HG03280 (cell line): ENCODE measurements around the gene SH3GLB1.
"Not testable (repeated sequence)": the region's sequence is repeated elsewhere in the genome, so short reads cannot be mapped to it uniquely, and the experiment has no call there.

ENCODE experiments used
- ATAC-seq: cut with Tn5 transposase; IDR thresholded peaks from one replicate; pipeline ENCODE4 v1.9.1; 2021; ENCODE audit warnings: mild to moderate bottlenecking, moderate library complexity; ENCODE audit not compliant: unreplicated experiment

The SH3GLB1 gene

DNA sequence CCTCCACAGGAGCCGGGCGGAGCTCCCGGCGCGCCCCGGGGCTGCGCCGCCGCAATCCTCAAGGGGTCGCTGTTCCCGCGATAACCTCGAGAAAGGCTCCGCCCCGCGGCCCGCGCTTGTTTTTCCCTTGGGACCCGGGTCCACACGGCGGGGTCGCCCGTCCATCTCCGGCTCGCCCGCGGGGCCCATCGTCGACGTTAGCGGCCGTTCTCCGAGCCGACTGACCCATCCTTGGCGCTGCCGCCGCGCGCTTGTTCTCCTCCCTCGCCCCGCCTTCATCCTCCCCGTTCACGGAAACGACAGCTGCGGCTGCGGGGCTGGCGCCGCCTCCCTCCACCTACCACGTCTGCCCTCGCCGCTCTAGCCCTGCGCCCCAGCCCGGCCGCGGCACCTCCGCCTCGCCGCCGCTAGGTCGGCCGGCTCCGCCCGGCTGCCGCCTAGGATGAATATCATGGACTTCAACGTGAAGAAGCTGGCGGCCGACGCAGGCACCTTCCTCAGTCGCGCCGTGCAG lies at the start of gene SH3GLB1:
Gene SH3GLB1 (plus strand): TSS at position 119 of the 514 bp plus-strand sequence. CDS start 324 bp downstream, at position 443.
- peak; percentile 89 for ATAC-seq

DNA sequence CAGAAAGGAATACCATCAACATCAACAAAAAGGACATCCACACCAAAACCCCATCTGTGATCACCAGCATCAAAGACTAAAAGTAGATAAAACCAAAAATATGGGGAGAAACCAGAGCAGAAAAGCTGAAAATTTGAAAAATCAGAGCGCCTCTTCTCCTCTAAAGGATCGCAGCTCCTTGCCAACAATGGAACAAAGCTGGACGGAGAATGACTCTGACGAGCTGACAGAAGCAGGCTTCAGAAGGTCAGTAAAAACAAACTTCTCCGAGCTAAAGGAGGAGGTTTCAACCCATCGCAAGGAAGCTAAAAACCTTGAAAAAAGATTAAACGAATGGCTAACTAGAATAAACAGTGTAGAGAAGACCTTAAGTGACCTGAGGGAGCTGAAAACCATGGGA lies 46.0 kb upstream of the SH3GLB1 start:
- not testable (repeated sequence) for ATAC-seq

DNA sequence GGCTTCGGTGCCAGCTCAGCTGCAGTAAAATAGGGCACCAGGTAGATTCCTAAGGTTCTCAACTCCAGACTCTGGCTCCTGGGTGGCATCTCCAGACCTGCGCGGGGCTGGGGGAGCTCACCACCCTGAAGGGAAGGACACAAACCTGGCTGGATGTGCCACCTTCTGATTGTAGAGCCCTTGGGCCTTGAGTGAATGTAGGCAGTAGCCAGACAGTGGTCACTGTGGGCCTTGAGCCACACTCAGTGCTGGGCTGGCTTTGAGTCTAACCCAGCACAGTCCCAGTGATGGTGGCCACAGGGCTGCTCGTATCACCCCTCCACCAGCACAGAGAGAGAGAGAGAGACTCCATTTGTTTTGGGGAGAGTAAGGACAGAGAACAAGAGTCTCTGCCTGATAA lies 38.0 kb upstream of the SH3GLB1 start:
- no peak for ATAC-seq

DNA sequence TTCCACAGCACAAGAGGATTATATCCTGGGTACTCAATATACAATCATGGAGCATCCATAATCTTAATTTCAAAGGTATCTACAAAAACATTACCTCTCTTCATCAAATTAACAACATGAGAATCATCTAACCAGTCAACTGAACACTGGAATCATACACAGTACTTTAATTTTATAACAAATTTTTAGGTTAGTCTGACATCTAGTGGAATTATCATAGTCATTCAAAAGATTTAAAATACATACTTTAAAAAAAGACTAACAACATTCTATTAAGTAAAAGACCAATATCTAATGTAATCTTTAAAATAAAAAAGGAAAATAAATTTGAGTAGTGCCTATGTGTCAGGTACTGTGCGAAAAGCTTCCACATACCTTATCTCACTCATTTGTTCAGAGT lies 16.8 kb upstream of the SH3GLB1 start:
- ATAC-seq = no peak

DNA sequence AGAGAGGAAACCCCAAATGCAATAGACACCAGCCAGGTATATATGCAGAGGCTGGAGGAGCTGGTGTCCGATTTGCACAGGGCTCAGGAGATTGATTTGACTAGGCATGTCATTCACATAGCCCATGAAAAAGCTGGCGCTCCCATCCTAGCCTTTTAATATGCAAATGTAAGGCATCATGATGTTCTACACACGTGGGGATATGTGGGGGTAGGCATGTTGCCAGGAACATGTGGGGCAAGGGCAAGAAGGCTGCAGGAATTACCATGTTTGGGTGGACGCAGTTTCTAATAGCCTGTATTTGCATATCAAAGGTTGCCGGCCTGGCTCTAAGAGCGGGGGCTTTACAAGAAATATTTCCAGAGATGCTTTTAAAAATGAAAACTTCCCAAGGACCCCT lies 11.7 kb upstream of the SH3GLB1 start:
- ATAC-seq = no peak

DNA sequence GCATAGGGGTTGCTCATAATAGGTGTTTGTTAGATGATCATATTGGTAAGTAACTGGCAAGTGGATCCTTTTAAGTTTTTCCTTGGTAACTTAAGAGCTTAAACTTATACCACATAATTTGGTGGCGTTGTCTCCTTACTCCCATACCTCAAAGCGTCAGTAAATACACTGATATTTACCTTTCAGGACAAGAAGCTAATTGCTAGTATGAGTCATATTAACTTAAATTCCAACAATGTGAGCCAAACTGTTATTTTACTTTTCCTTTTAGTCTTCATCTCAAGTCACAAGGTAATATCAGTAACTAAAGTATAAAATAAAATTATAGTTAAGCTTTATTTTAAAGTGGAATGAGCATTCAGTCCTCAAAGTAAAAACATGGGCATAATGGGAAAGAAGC lies 9.0 kb upstream of the SH3GLB1 start:
- ATAC-seq = no peak

DNA sequence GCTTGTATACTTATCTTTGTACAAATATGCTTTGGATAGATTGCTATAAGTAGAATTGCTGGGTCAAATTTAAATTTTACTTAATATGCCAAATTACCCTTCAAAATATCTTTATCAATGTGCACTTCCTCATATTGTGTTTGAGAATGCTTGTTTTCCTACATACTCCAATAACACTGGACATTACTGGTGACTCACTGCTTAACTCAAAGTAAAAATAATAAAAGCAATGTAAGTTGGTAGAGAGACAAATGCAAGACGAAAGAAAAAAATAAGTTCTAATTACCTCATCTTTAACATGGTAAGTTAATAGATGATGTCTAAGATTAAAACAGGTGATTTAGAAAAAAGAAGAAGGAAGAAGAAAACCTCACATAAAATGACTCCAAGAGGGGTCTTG lies 7.9 kb upstream of the SH3GLB1 start:
- ATAC-seq = no peak

DNA sequence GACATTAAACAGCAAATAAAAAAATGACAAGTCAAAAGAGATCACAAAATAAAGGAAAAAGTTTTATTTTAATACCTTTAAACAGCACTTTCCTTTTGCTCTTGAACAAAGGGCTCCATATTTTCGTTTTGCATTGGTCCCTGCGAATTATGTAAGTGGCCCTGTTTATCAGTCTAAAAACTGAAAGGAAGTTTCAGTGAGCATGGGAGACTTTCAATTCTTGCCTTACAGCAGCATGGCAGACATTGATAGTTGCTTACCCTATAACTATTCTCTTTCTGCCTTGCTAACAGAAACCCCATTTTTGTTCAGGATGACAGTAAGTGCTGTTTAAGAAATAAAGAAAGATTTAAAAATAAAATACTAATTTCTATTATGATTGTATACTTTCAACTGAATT lies 5.2 kb upstream of the SH3GLB1 start:
- no peak for ATAC-seq

DNA sequence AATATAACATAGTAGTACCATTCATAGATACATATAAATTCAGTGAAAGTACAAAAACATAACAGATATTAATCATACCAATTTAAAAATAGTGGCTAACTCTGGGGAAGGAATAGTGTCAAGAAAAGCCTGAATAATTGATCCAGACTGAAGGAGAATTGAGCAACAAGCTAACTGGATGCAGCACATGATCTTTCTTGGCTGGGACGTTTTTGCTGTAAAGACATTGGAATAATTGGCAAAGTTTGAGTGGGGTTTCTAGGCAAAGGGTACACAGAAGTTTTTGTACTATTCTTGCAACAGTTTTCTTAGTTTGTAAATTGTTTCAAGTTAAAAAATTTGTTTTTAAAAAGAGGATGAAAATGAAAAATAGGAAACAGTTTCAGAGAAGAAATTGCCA lies 2.6 kb upstream of the SH3GLB1 start:
- no peak for ATAC-seq

DNA sequence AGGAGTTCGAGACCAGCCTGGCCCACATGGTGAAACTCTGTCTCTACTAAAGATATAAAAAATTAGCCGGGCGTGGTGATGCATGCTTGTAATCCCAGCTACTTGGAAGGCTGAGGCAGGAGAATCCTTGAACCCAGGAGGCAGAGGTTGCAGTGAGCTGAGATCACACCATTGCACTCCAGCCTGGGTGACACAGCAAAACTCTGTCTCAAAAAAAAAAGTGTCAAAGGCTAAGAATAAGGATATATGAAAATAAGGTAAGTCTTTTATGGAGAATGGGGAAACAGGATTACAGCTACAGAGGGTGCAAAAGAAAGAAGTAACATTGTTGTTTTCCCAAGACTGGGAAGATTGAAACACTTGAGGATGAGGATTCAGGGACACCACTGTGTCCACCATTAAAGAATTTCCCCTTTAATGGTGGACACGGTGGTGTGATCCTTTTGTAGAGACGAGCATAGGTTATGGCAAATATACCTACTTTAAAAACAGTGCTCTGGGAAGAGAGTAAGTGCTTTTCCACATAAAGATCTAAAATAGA lies 1.4 kb upstream of the SH3GLB1 start:
- not testable (repeated sequence) for ATAC-seq

DNA sequence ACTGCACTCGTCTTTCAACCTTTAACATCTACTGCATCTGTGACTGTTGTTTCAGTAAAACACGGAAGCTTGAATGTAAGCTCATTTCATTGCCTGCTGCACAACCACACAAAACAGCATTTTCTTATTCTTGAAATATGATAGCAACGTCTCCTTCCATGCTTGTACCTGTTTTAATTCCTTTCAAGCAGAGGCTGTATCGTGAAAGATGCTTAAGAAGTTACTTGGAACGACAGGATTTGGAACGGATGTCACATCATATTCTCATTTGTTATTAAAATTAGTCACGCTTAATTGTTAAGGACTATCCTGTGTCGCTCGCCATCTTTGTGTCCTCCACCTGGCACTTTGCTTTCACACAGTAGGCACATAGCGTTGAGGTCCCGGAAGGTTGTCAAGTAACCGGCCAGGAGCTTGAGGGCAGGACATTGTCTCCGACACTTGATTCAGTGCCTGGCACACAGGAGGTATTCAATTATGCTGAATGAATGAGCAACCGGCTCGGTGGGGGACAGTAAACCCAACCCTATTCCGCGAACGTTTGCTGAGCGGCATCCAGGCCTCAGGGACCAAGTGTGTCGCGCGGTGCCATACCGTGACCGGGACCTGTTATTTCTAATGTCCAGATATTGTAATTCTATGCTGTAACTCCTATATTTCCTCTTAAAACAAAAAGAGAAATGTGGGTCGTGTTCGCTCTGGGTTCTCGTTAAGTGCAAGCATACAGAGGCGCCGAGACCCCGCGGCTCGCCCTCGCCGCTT lies 499 bp upstream of the SH3GLB1 start:
- peak; percentile 36 for ATAC-seq

DNA sequence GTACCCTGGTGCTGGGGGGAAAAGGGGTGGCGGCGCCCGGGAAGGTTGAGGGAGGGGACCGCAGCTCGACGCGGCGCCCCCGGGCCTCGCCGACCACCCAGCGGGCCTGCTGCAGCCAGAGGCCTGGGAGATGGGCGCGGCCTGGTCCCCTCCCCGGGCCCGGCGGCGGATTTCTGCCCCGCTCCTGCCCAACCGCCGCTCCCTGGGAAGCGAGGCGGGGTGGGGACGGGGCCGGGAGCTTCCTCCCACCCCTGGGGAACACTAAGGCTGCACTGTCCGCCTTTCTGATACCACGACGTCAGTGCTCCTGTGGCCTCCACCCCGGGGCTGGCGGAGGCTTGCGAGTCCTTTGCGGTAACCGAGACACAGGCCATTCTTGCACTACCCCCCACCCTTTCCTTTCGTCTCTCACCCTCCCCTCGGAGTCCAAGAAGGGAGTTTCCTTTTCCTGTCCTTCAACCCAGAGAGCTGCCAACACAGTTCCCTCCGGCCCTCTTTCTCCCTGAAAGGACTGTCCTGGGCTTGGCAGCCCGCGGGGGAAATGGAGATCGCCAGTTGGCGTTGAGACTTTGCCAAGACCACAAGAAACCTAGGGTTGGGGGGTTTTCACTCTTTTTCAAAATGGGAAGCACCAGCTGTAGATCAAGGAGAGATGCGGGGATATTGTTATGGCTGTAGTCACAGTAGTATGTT lies 742 bp downstream of the SH3GLB1 start:
- peak; percentile 21 for ATAC-seq

DNA sequence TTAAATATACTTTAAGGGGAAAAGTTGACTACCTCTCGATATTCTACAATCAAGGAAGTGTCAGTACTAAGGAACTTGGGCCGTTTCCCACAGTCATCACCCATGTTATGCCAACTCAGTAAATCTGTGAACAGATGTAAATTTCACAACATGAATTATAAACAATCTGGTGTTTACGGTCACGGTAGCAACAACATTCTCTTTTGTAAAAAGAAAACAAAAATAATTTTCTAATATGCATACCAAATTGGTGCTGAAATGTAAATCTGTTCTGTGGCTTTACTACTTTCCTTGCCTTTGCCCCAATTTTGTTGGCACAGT lies 1.2 kb downstream of the SH3GLB1 start:
- no peak for ATAC-seq

DNA sequence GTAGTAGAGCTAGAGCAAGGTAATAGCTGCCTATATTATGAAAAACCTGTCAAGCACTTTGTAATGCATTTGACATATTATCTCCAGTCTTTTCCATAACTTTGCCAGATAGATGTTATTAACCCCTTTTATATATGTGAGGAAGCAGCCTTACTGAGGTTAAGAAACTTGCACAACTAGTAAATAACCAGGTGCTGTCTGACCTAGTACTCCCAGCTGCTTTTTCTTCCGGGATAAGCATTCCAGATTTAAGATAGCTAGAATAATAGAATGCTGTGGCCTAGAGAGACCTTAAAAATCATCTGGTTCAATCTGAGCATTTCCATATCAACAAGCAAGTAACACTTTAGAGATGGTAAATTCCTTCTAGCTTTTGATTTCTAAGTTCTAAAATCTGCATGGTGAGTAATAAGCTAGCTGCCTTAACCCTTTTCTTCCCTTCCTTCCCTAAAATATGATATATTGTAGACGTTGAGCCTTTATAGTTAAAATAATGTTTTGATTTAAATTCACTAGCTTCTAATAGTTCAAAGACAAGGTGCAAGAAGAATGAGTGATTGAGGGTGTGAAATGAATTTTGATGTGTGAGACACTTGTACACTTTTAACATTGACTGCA lies 1.8 kb downstream of the SH3GLB1 start:
- no peak for ATAC-seq

DNA sequence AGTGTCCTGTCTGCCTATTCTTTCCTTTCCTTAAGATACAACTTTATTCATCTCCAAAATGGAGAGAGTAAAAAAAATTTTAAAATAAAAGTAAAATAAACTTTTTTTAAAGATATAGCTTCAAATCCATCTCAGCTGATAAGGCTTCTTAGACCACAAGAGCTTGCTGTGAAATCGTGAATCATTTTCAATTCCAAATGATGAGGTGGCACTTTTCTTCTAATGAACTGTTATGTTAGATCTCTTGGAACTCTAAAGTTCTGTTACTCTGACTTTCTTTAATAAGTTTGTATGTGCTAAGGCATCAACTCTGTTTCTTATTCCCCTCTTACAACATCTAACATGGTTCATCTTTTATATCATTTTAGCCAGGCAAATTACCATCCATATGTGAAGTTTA lies 4.5 kb downstream of the SH3GLB1 start:
- no peak for ATAC-seq

DNA sequence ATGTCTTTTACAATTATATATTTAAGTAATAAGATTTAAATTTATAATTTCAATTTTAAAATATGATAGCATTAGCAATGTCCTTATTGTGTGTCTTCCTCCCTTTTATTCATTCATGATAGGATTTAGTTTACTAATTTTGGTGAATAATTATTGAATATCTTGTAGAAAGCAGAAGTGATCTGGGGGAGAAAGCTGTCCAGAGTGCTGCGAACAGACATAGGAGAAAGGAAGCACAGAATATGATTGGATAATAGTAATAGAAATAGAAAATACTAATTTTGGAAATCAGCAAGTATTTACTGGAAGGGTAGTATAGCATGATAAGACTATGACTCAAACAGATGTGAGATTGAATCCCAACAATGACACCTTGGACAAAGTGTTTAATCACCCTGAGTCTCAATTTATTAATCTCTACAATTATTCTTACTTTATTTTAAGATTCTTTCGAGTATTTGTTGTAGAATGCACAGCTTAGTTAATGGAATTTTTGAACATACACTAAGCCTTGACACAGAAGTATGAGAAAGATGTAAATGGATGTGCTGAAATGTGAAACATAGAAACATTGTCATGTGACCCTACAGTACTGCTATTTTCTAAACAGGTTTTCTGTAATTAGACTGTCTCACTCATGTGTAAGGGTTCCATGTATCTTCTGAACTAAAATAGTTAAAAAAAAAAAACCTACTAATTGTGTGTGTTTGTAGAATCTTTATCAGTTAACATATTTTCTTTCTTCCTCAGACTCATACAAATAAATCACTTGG lies 7.9 kb downstream of the SH3GLB1 start:
- ATAC-seq = no peak

DNA sequence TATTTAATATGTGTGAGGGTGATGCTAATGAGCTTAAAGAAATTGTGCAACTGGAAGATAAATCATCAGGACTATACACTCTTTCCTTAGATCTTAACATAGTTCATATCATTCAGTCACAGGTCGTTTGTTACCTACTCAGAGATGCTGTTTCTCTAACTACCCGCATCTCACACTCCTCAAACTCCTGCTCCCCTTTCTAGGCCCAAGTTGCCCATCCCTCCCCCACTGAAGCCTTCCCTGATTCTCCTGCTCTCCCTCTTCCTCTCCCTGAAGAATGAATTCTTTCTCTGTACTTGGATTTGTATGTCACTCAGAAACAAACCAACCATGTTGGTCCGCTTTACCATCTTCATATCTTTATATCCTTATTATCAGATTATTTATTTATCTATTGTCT lies 9.1 kb downstream of the SH3GLB1 start:
- ATAC-seq = no peak

DNA sequence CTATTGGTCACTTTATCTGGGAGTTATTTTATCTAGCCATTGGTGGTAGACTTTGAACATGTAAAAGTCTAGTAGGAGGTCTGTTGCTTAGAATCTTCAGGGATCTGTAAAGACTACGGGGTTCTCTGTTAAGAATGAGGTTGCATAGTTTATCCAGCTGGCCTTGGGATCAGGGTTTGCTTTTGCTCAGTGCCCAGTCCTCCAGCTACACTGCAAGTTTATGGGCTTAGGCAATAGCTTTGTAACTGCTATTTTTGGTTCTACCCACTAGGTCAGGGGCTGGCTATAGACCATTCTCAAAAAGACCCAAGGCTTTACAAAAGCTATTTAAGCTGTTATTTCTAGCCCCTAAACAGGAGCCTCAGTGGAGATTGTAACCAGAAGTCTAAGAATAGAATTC lies 9.8 kb downstream of the SH3GLB1 start:
- no peak for ATAC-seq

DNA sequence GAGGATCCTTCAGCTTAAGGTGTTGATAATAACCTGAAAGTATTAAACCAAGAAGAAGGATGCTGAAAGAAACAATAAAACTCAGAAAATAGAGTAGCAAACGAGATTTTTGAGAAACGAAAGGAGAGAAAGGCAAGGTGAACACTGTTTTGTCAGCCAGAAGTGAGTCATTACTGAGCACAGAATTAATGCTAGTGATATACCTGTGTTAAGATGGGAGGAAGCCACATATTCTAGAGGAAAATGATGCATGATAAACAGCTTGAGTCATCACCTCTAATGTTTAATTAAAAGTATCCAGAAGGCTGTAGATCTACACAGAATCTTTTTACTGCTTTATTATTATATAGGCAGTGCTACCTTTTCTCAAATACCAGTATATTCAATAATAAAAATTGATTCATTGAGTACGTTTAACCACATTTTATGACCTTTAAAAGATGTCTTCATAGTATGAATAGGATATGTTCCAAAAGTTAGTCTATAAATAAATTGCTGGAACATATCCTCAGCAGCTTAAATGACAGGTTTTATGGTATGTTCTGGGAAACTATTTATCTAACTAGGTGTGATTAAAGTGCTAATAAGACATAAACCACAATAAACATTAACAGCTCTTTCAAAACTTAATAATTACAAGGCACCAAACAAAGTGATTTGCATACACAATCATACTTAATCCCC lies 10.3 kb downstream of the SH3GLB1 start:
- ATAC-seq = no peak

DNA sequence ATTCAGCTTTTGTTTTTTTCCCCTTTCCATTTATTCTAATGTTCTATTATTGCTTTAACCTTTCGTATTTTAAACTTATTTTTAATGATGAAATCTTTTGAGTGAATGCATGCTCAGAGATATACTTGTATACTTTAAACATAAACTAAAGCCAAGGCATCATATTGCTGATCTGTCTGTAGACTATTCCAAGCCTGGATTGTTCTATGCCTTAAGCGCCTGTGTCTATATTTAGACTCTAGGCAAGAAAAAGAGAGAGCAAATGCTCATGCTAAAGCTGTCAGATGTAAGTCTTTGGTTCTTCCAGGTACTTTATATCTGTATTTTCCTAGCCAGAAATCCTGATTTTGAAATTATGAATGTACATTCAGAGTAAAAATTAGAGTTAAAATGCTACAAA lies 14.4 kb downstream of the SH3GLB1 start:
- ATAC-seq = no peak
